HG02852 (cell line): Measurements from ENCODE around the gene LITAF.
"Not testable (repeated sequence)": the region's sequence is repeated elsewhere in the genome, so short reads cannot be mapped to it uniquely, and the experiment has no call there.

Experiments used
- ATAC-seq: cut with Tn5 transposase; IDR thresholded peaks from one replicate; pipeline ENCODE4 v1.9.1; 2021; ENCODE audit warnings: mild to moderate bottlenecking, moderate library complexity; ENCODE audit not compliant: unreplicated experiment

The LITAF gene

DNA sequence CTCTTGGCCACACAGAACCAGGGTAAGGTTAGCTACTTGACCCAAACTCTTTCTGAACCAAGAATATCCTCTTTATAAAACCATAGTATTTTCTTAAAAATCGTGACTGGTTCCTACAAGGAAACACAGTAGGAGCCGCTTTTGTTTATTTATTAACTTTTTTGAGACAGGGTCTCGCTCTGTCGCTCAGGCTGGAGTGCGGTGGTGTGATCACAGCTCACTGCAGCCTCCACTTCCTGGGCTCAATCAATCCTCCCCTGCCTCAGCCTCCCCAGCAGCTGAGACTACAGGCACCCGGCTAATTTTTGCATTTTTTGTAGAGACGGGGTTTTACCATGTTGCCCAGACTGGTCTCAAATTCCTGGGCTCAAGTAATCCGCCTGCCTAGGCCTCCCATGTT is 14.7 kb upstream of the LITAF start:
- ATAC-seq, result no peak

DNA sequence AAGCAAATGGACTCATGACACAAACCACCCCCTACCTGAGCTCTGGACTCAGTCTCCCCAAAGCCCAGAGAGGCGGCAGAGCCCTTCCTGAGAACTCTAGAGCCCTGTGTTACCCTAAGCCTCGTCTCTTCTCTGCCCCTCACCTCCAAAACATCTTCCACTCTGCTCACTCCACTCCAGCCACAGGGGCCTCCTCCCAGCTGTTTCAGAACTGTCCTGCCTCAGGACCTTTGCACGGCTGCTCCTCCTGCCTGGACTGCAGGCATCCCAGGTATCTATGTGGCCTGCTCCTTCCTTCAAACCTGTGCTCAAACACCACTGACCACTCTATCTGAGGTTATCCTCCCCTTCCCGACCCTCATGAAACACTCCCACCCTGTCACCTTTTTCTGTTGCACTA is 12.9 kb upstream of the LITAF start:
- no peak for ATAC-seq

DNA sequence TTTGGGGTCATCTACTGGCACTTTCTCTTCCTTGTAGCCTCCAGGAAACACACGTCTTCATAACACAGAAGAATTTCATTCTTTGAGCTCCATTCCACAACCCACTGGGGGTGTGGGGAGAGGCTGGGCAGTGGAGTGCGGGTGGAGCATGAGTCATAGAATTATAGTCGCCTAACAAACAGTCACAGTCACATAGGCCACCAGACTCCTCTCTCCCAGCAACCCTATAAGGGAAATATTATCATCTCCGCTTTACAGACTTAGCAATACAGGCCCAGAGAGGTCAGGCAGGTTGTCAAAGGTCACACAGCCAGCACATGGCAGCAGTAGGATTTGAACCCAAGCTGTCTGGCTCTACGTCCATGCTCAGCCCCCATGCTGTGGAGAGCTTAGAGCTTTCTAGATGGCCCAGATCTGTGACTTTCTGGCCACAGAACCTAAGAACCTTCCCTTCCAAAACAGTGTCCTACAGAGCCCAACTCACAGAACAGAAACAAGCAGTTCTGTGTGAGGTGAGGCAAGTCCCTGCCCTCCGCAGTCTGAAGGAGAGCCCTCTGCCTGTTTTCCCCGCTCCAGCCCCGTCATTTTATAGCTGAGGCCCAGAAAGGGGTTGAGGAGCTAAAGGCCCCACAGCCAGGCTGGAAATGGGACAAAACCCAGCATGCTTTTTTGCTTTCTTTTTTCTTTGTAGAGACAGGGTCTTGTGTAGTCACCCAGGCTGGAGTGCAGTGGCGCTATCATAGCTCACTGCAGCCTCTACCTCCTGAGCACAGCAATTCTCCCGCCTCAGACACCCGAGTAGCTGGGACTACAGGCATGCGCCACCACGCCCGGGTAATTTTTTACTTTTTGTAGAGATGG is 10.7 kb upstream of the LITAF start:
- ATAC-seq, result no peak

DNA sequence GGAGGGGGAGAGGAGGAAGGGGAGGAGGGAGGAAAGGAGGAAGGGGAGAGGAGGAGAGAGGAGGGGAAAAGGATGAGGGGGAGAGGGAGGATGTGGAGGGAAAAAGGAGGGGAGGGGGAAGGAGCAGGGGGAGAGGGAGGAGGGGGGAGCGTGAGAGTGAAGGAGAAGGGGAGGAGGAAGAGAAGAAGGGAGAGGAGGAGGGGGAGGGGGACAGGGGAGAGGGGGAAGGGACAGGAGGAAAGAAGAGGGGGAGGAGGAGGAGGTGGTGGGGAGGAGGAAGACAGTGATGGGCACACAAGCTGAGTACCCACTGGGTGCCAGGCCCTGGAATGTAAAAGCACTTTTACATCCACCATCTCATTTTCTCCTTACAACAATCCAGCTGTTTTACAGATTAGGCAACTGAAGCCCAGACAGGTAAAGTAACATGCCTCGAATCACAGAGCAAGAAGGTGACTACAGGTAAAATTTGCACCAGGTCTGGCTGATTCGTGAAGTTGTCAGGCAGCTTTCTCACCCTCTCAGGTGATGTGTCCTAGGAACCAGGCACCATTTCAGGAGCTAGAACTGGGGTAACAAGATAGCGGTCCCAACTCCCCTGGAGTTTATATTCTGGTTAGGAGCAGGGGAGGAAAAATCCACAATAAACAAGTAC is 10.0 kb upstream of the LITAF start:
- no peak for ATAC-seq

DNA sequence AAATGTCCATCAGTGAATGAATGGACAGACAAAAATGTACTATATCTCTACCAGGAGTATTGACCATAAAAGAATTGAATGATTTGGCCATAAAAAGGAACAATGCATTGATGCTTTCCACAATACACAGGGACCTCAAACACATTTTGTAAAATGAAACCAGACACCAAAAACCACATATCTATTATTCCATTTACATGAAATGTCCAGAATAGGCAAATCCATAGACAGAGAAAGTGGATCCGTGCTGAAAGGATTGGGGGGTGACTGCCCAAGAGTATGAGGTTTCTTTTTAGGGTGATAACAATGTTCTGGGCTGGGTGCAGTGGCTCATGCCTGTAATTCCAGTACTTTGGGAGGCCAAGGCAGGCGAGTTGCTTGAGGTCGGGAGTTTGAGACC is 6.9 kb upstream of the LITAF start:
- ATAC-seq, result no peak

DNA sequence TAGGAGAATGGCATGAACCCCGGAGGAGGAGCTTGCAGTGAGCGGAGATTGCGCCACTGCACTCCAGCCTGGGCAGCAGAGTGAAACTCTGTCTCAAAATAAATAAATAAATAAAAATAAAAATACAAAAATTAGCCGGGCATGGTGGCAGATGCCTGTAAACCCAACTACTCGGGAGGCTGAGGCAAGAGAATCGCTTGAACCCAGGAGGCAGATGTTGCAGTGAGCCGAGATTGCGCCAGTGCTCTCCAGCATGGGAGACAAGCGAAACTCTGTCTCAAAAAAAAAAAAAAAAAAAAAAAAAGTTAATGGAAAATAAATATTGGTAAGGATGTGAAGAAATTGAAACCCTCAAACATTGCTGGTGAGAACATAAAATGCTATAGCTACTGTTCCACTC is 6.4 kb upstream of the LITAF start:
- ATAC-seq, result not testable (repeated sequence)

DNA sequence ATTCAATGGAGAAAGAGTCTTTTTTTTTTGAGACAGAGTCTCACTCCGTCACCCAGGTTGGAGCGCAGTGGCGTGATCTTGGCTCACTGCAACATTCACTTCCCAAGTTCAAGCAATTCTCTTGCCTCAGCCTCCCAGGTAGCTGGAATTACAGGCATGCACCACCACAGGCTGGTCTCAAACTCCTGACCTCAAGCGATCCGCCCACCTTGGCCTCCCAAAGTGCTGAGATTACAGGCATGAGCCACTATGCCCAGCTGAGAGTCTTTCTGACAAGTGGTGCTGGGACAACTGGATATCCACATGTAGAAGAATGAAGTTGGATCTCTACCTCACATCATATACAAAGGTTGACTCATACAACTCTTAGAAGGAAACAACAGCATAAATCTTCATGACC is 4.9 kb upstream of the LITAF start:
- not testable (repeated sequence) for ATAC-seq

DNA sequence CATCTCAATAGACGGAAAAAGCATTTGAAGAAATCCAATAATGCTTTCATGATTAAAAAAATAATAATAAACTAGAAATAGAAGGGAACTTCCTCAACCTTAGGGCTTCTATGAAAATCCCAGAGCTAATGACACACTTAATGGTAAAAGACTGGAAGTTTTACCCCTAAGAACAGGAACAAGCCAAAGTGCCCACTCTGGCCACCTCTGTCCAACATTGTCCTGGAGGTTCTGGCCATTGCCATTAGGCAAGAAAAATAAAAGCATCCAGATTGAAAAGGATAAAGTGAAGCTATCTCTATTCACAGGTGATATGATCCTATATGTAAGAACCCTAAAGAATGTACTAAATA is 2.5 kb upstream of the LITAF start:
- ATAC-seq, result no peak

DNA sequence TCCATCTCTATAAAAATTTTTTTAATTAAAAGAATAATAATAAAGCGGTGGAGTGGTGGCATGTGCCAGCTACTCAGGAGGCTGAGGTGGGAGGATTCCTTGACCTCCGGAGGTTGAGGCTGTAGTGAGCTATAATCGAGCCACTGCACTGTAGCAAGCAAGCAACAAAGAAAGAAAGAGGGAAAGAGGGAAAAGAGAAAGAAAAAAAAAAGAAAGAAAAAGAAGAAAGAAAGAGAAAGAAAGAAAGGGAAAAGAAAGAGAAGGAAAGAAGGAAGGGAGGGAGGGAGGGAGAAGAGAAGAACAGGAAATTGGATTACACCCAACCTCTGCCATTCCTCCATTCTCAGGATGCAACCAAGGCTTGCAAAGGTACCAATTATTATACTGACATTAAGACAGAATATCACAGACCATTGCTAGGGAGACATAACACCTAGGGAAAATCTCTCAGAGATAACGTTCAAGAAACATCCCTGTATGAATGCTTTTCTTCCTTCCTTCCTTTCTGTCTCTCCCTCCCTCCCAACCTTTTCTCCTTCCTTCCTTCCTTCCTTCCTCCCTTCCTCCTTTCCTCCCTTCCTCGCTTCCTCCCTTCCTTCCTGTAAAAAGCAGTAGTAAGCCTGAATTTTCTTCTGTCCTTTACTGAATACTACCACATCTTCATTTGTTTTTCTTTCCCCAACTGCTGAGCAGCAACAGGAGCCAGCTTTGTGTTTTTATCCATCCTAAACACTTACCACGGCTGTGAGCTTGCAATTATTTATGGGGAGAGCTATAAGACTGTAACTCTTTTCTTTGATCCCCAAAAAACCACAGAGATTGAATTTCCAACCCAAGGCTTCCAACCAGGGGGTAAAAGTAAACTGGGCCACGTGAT is 1.8 kb upstream of the LITAF start:
- ATAC-seq, result no peak

DNA sequence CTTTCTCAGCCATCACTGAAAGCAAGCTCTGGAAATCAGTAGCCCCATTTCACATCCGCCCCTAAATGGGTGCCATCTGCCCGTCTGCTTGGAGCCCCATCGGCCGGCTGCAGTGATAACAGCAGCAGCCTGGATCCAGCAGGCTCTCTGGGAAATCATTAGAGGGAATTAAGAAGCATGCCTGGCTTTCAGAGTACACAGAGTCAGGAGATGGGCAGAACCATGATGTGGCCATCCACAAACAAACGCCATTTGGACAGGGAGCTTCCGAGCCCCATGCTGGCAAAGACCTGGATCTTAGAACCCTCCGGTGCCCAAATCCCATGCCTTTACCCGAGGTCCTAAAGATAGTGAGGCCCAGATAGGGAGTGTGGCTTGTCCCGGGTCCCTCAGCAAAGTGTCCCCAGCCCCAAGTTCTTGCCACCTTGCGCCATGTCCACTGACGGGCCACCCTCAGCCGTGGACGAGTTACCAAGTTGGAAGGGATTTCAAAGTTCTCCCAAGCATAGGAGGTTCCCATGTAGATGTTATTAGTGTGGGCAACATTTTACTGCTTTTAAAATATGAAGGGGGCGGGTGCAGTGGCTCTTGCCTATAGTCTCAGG is 1.0 kb upstream of the LITAF start:
- ATAC-seq, result no peak

DNA sequence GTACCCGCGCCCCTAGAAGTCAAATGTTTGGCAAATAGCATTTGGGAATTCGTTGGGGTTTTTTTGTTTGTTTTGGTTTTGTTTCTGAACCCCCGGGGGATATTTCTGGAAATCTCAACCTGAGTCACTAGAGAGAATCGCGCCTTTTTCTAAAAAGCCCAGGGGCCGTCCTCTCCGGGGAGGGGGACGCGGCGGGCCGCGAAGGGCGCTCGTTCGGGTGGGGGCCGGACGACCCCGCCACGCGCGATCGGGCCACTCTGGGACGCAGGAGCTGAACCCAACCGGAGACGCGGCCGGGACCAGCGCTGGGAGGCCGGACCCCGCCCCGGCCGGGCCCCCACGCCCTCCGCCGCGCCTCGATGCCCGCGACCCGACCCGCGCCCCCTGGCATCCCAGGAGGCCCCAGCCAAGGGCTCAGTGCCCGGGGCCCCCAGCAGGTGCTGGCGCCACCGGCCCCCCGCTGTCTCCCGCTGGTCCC is 302 bp downstream of the LITAF start:
- ATAC-seq, result peak; percentile 27

DNA sequence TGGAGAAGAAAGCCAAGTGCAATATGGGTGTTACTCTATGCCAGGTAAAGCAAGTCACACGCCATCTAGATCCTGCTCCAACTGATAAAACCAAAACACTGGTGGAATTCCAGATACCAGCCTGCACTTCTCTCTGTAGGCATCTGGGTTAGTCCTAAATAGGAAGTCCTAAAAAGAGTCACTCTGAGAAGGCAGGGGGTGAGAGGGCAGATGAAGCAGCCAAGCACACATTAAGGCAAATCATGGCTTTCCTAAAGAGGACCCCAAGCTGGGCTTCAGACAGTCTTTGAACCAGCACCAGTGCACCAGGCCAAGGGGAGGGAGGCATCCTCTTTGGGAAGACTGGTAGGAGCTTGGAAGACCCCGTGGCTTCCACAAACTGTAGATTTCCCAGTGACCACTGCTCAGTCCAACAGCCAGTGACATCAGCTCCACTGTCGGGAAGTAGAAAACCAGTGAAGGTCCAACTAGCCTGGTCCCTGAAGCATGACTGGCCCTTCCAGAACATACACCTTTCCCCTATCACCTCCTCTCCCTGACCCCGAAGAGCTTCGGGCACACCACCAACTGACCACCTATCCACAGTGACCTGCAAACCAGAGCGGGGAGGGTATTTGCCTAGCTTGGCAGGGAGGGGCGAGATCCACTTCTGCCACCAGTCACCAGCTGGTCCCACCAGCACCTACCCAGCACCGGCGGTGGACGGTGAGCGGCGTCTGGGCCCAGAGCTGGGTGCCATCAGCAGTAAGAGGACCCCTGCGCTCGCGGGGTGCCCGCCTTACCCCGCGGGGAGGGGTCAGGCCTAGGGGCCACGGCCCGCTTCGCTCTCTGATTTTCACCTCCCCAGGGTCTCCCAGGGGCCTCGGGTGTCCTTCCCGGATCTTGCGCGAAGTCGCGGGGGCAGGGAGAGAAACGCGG is 1.0 kb downstream of the LITAF start:
- ATAC-seq, result no peak

DNA sequence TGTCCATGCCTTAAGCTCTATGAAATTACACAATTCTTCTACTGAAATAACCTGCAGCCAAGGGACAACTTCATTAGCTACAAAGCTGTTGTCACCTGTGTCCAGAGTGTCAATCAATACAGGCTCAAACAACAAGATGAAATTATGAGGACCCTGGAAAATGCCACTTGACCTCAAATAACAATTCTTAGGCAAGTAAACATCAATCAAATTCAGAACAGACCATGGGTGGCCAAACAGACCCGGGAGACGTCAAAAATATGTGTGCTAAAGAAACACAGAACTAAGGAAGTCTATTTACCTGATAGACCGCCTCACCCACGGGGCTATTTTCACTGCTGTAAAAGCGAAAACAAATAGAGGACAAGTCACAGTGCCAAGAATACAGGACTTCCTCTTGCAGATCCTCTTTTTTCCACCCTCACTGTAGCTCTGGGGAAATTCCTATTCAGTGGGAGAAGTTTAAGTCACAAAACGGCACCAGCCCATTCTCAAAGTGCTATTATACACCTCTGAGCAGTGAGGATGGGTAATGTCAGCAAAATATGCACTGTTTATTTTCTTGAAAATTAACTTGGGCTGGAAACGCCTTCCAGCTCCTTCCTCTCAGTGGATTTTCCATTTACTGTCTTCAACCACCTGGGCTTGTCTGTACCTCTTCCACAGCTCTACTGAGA is 2.7 kb downstream of the LITAF start:
- no peak for ATAC-seq

DNA sequence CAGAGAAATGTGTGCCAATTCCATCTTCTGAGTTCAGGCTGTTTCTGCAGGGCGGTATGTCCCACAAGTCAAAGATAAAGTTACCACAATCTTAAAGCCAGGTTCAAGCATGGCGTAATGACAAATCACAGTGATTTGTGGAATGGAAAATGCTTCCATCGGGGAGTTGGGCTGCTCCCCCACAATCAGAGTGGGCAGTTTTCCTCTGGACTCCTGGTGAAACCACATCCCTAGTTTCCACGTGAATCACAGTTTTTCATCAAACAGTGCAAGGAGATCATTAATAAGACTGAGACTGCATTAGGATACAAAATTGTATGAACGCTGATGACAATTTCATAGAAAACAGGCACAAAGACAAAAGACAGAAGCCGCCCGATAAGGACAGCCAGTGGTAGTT is 3.6 kb downstream of the LITAF start:
- ATAC-seq, result no peak

DNA sequence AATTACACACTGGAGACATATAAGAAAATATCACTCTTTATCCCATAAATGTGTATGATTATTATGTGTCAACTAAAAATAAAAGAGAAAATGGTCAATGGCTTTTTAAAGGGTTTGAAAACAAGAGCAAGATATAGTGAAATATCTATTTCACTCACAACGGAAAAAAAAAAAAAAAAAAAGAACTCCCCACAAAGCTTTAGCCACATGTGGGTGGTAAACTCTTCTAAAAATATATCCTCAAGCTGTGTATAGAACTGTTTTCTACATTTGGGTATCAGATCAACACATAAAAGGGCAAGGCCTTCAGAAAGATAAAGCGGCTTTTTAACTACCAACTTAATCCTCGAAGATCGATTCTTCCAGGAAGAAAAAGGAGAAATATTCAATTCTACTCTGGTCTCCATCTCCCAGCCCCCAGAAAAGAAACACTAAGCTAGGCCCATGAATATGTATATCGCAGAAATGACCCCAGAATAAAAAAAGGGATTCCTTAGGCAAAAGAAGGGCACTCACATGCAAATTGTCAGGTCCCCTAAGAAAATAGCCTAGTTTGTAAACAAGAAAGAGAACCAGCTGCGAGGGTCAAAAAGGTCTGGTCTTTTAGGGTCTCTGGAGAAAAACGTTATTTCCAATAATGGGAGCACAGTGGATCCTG is 4.4 kb downstream of the LITAF start:
- ATAC-seq, result no peak

DNA sequence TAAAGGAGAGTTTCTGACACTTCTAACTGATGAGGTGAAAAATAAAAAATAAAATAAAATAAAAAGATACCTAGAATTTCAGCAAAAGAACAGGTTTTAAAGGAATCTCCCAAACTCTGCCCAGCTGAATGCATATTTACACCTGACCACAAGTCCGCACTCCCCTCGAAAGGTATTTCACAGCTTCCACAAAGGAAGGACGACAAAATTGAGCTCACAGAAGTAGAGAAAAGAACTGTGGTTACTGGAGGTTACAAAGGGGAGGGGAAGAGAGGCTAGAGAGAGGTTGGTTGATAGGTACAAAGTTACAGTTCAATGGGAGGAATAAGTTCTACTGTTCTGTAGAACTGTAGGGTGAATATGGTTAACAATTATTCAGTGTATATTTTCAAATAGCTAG is 5.0 kb downstream of the LITAF start:
- no peak for ATAC-seq

DNA sequence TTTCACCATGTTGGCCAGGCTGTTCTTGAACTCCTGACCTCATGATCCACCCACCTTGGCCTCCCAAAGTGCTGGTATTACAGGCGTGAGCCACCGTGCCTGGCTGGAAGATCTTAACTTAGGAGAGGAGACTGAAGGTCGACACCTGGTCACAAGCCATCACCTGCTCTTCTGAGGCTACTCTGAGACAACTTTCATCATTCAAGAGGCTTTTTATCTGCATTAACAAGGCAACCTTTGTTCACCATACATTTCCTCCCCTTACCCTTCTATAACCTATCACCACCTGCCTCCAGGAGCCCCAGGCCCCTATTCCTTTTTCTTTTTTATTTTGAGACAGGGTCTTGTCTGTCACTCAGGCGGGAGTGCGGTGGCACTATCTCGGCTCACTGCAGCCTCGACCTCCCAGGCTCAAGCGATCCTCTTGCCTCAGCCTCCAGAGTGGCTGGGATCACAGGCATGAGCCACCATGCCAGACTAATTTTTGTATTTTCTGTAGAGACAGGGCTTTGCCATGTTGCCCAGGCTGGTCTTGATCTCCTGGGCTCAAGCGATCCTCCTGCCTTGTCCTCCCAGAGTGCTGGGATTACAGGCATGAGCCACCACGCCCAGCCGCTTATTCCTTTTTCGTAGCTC is 6.2 kb downstream of the LITAF start:
- ATAC-seq, result no peak

DNA sequence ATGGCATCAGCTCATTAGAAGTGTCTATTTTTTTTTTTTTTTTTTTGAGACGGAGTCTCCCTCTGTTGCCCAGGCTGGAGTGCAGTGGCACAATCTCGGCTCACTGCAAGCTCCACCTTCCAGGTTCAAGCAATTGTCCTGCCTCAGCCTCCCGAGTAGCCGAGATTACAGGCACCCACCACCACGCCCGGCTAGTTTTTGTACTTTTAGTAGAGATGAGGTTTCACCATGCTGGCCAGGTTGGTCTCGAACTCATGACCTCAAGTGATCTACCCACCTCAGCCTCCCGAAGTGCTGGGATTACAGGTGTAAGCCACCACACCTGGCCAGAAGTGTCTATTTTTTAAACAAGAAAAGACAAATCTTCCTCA is 9.4 kb downstream of the LITAF start:
- not testable (repeated sequence) for ATAC-seq
